SK-N-SH (cell line): ENCODE data around the gene TUBA4A. TPM values are rescaled to one million over a fixed set of nuclear protein-coding genes. Genes with fewer than 3 reads are reported as not detected.

Source experiments
- CTCF ChIA-PET: fragments of 300-600, 350-600 bp; formaldehyde crosslinking; extraction: SDS; loops from one replicate; lab custom pipeline; 2021; lab: Yijun Ruan, JAX
- POLR2A ChIA-PET: fragments of 350-600 bp; sonication (Branson Sonifier 250); formaldehyde crosslinking; extraction: SDS; loops from one replicate; lab custom pipeline; 2020; ENCODE audit warnings: antibody characterized with exemption, inconsistent platforms; lab: Yijun Ruan, JAX
- DNase-seq: peaks from one replicate; pipeline ENCODE4 v3.0.0; 2012
- H2AFZ ChIP-seq: fragments of 200-600 bp; sonication (generic); 2 replicates; pipeline ENCODE4 v1.8.1; 2016; ENCODE audit warnings: antibody characterized with exemption, mild to moderate bottlenecking, low read depth
- H3F3A ChIP-seq: fragments of 200-600 bp; sonication (generic); replicated peaks from 2 replicates; pipeline ENCODE3; 2016; ENCODE audit warnings: antibody characterized with exemption, mild to moderate bottlenecking; ENCODE audit not compliant: insufficient read depth
- H3K27ac ChIP-seq, 2 experiments: fragments of 200-500 bp in 1 of 2; fragments of 200-600 bp in 1 of 2; sonication (Bioruptor generic) in 1 of 2; sonication (generic), shearing (Covaris generic) in 1 of 2; 2 replicates each; pipeline versions ENCODE4 v1.5.1 to v1.6.1; 2014 to 2016; ENCODE audit warnings: low read depth in 2 of 2, inconsistent platforms in 1 of 2, low read length in 1 of 2, mild to moderate bottlenecking in 1 of 2, mixed read lengths in 1 of 2
- H3K27me3 ChIP-seq: fragments of 200-600 bp; sonication (generic), shearing (Covaris generic); 2 replicates; pipeline ENCODE4 v1.6.1; 2016; ENCODE audit warnings: mixed run types; ENCODE audit not compliant: insufficient read depth
- H3K36me3 ChIP-seq, 2 experiments: fragments of 200-500 bp in 1 of 2; fragments of 200-600 bp in 1 of 2; sonication (Bioruptor generic) in 1 of 2; sonication (generic) in 1 of 2; replicated peaks in 1 of 2; 2 replicates each; pipeline versions ENCODE3 to v1.5.1; 2014 to 2016; ENCODE audit warnings: low read length in 1 of 2, mild to moderate bottlenecking in 1 of 2; ENCODE audit not compliant: insufficient read depth in 2 of 2, control insufficient read depth in 1 of 2
- H3K4me1 ChIP-seq, 2 experiments: fragments of 200-500 bp in 1 of 2; fragments of 200-600 bp in 1 of 2; sonication (Bioruptor generic) in 1 of 2; sonication (generic), shearing (Covaris generic) in 1 of 2; 2 replicates each; pipeline versions ENCODE4 v1.5.1 to v1.6.1; 2014 to 2016; ENCODE audit warnings: low read depth in 1 of 2, low read length in 1 of 2, mixed run types in 1 of 2; ENCODE audit not compliant: insufficient read depth in 2 of 2, control insufficient read depth in 1 of 2
- H3K4me2 ChIP-seq: fragments of 200-600 bp; sonication (generic), shearing (Covaris generic); 2 replicates; pipeline ENCODE4 v1.6.1; 2017; ENCODE audit warnings: mixed run types
- H3K4me3 ChIP-seq, 2 experiments: fragments of 200-500 bp in 1 of 2; fragments of 200-600 bp in 1 of 2; sonication (Bioruptor generic) in 1 of 2; sonication (generic), shearing (Covaris generic) in 1 of 2; 2 replicates each; pipeline versions ENCODE4 v1.5.1 to v1.8.1; 2014 to 2016; ENCODE audit warnings: low read depth in 2 of 2, inconsistent platforms in 1 of 2, low read length in 1 of 2, mild to moderate bottlenecking in 1 of 2, mixed read lengths in 1 of 2, moderate library complexity in 1 of 2
- H3K79me2 ChIP-seq: fragments of 200-600 bp; sonication (generic); 2 replicates; pipeline ENCODE4 v1.8.1; 2017; ENCODE audit warnings: mild to moderate bottlenecking; ENCODE audit not compliant: insufficient read depth
- H3K9ac ChIP-seq: fragments of 200-600 bp; sonication (generic); 2 replicates; pipeline ENCODE4 v1.6.1; 2017; ENCODE audit warnings: mixed run types
- H3K9me2 ChIP-seq: fragments of 200-600 bp; sonication (generic); 2 replicates; pipeline ENCODE4 v1.6.1; 2017; ENCODE audit warnings: mixed run types
- H3K9me3 ChIP-seq: fragments of 200-600 bp; sonication (generic); 2 replicates; pipeline ENCODE4 v1.6.1; 2017; ENCODE audit warnings: mixed run types, mild to moderate bottlenecking, moderate library complexity
- H4K20me1 ChIP-seq: fragments of 200-600 bp; sonication (generic); 2 replicates; pipeline ENCODE4 v1.6.1; 2017; ENCODE audit warnings: mild to moderate bottlenecking, mixed run types; ENCODE audit not compliant: insufficient read depth
- CHD2 ChIP-seq: fragments of 150-350 bp; IDR thresholded peaks from 2 replicates; pipeline ENCODE4 v1.6.1; 2018; ENCODE audit warnings: low read length; ENCODE audit not compliant: partially characterized antibody
- CTCF ChIP-seq: fragments of 200-600 bp; sonication (generic); IDR thresholded peaks from 2 replicates; pipeline ENCODE4 v1.6.1; 2017; ENCODE audit warnings: antibody characterized with exemption, mild to moderate bottlenecking, moderate library complexity
- ELF1 ChIP-seq: IDR thresholded peaks from 2 replicates; pipeline ENCODE4 v1.4.0; 2012
- EP300 ChIP-seq, 2 experiments: IDR thresholded peaks; 2 replicates each; pipeline versions ENCODE4 v1.4.0 to v1.6.1; 2012; ENCODE audit warnings: borderline replicate concordance in 1 of 2, low read depth in 1 of 2, low read length in 1 of 2
- EZH2phosphoT487 ChIP-seq: fragments of 200-600 bp; sonication (generic); IDR thresholded peaks from 2 replicates; pipeline ENCODE4 v1.6.1; 2017; ENCODE audit warnings: low read depth, mixed run types, mild to moderate bottlenecking, antibody characterized with exemption, moderate library complexity, borderline replicate concordance
- FOSL2 ChIP-seq: IDR thresholded peaks from 2 replicates; pipeline ENCODE4 v1.4.0; 2012; ENCODE audit warnings: low read depth, mild to moderate bottlenecking, moderate library complexity, borderline replicate concordance
- FOXJ3 ChIP-seq: sonication (generic); formaldehyde crosslinking; IDR thresholded peaks from 2 replicates; pipeline ENCODE4 v1.5.1; 2020; ENCODE audit warnings: mild to moderate bottlenecking, missing genetic modification reagents
- GABPA ChIP-seq: IDR thresholded peaks from 2 replicates; pipeline ENCODE4 v1.4.0; 2012; ENCODE audit warnings: low read depth, mild to moderate bottlenecking
- GATA2 ChIP-seq: sonication (generic); formaldehyde crosslinking; IDR thresholded peaks from 2 replicates; pipeline ENCODE4 v1.5.0; 2020; ENCODE audit warnings: mild to moderate bottlenecking, missing genetic modification reagents
- IRF3 ChIP-seq: fragments of 150-350 bp; IDR thresholded peaks from 2 replicates; pipeline ENCODE4 v1.6.1; 2016; ENCODE audit warnings: mild to moderate bottlenecking, low read depth, low read length
- JUND ChIP-seq: IDR thresholded peaks from 2 replicates; pipeline ENCODE4 v1.4.0; 2012
- MAX ChIP-seq: IDR thresholded peaks from 2 replicates; pipeline ENCODE4 v1.4.0; 2012; ENCODE audit warnings: low read depth
- MXI1 ChIP-seq: IDR thresholded peaks from 2 replicates; pipeline ENCODE4 v1.6.1; 2012; ENCODE audit warnings: mild to moderate bottlenecking, low read depth, low read length, improper control_type of control experiment
- NFIC ChIP-seq: IDR thresholded peaks from 2 replicates; pipeline ENCODE4 v1.4.0; 2012; ENCODE audit warnings: borderline replicate concordance
- NRF1 ChIP-seq: IDR thresholded peaks from 2 replicates; pipeline ENCODE4 v1.6.1; 2012; ENCODE audit warnings: low read depth, mild to moderate bottlenecking, low read length
- PBX3 ChIP-seq: IDR thresholded peaks from 2 replicates; pipeline ENCODE4; 2012
- POLR2AphosphoS5 ChIP-seq: IDR thresholded peaks from 2 replicates; pipeline ENCODE4 v1.6.1; 2012; ENCODE audit warnings: low read depth, low read length
- RAD21 ChIP-seq: IDR thresholded peaks from 2 replicates; pipeline ENCODE4 v1.6.1; 2012; ENCODE audit warnings: mild to moderate bottlenecking, low read length
- RFX5 ChIP-seq: IDR thresholded peaks from 2 replicates; pipeline ENCODE4 v1.6.1; 2012; ENCODE audit warnings: mild to moderate bottlenecking, improper control_type of control experiment, low read length
- RXRA ChIP-seq: IDR thresholded peaks from 2 replicates; pipeline ENCODE4 v1.4.0; 2012; ENCODE audit warnings: low read depth, mild to moderate bottlenecking, borderline replicate concordance
- SIN3A ChIP-seq: IDR thresholded peaks from 2 replicates; pipeline ENCODE4 v1.6.1; 2012; ENCODE audit warnings: low read depth, mild to moderate bottlenecking, low read length, moderate library complexity, borderline replicate concordance
- SMC3 ChIP-seq: IDR thresholded peaks from 2 replicates; pipeline ENCODE4 v1.6.1; 2012; ENCODE audit warnings: low read depth, low read length, improper control_type of control experiment
- TCF12 ChIP-seq: IDR thresholded peaks from 2 replicates; pipeline ENCODE4 v1.4.0; 2012
- TEAD4 ChIP-seq: IDR thresholded peaks from 2 replicates; pipeline ENCODE4 v1.4.0; 2012; ENCODE audit warnings: mild to moderate bottlenecking, borderline replicate concordance; ENCODE audit not compliant: insufficient read depth
- USF1 ChIP-seq: IDR thresholded peaks from 2 replicates; pipeline ENCODE4 v1.4.0; 2012; ENCODE audit warnings: low read depth, borderline replicate concordance
- WGBS: methylation state at CpG from one replicate; pipeline ENCODE4 v1.1.6; 2017; ENCODE audit warnings: low lambda C conversion rate; 5-methylcytosine and 5-hydroxymethylcytosine counted together
- polyA plus RNA-seq, 3 experiments: library from polyadenylated mRNA; depleted of rRNA; stranded (reverse); fragments of >200 nt; gene quantifications; 2 replicates each; pipeline ENCODE4 v1.2.3, GENCODE V29; 2012

The TUBA4A gene
- polyA plus RNA-seq, 1 of the 3 experiments (the other 2 are of a cell fraction) = 6.2 TPM

- H3K4me2 ChIP-seq = peak overlapping the region; percentile 66; the same call in 1 of the 2 replicates
- no peaks in the 10 kb centered on the region for H3K9me2 ChIP-seq
- no peak overlapping the region; the same call in 1 of the 2 replicates for H2AFZ ChIP-seq
- WGBS = 54% methylated on average over 14 of the region's 16 CpGs
- ChIA-PET POLR2A (no interaction called here), CTCF (interaction anchor here (1.3 to 9.0 kb wide), 5 partner anchors 9 to 130 kb away, joined by 3 to 312 read pairs (median 6); partner anchors contain the start of genes CNPPD1, DNAJB2 and SLC23A3)
- no peak for DNase-seq
- H3K4me1 ChIP-seq = peaks cover 4 to 8% of the 10 kb centered on the region in 2 experiments; a peak in 1 of 4 replicates
- H3K9ac ChIP-seq = no peak overlapping the region
- H3K27ac ChIP-seq = peak overlapping the region; percentile 9 to 46; a peak in 1 of 4 replicates
- H3K27me3 ChIP-seq = no peaks in the 10 kb centered on the region
- peaks cover 12% of the 10 kb centered on the region for H3F3A ChIP-seq
- H4K20me1 ChIP-seq = no peaks in the 10 kb centered on the region
- no peaks in the 10 kb centered on the region for H3K9me3 ChIP-seq
- TF ChIP-seq EZH2phosphoT487 (no peak), EP300 (IDR thresholded peaks at IDR 0.05; ENCODE audit: borderline replicate concordance in 1 of 2, low read depth in 1 of 2, low read length in 1 of 2) (no peak), NRF1 (0 out of 2 replicates have a peak, but pooled peaks have one; percentile 26), CHD2 (no peak), RFX5 (no peak), RAD21 (no peak), USF1 (no peak), GATA2 (CRISPR knock-in tag) (no peak), POLR2AphosphoS5 (no peak), FOSL2 (peak; percentile 73), IRF3 (no peak), NFIC (peak; percentile 92), MXI1 (no peak), JUND (no peak; the same call in 1 of the 2 replicates), SMC3 (no peak), SIN3A (no peak), TCF12 (peak; percentile 33; the same call in 1 of the 2 replicates), CTCF (no peak), PBX3 (no peak), GABPA (no peak), ELF1 (no peak), MAX (peak; percentile 63; the same call in 1 of the 2 replicates), TEAD4 (0 out of 2 replicates have a peak, but pooled peaks have one; percentile 11), FOXJ3 (CRISPR knock-in tag) (no peak), RXRA (no peak)
- TF ChIP-seq, all 33 proteins: peak for 6
- Histone ChIP-seq H3K79me2 (no peaks in the 10 kb centered on the region), H3K4me3 (no peak overlapping the region), H3K36me3 (peaks cover 0 to 4% of the 10 kb centered on the region in 2 experiments)
Observed at GRCh38 chr2:219289537-219290361, 36.0 kb upstream of the TUBA4A start.
